ENCODE data around the gene MT1G. TPM values are rescaled to one million over a fixed set of nuclear protein-coding genes. Genes with fewer than 3 reads are reported as not detected.

MT1G gene
- polyA plus RNA-seq, 1 donor from 2014 or later, result not detected

- Histone ChIP-seq H3K9me2 (ENCODE audit: insufficient read depth, low read length) (no peaks in the 10 kb centered on the region), H2AFZ (ENCODE audit: low read depth, low read length) (no peak within 1 kb of the TSS), H4K20me1 (ENCODE audit: insufficient read depth) (no peaks in the 10 kb centered on the region), H3K9ac (ENCODE audit: low read length) (no peak within 1 kb of the TSS), H3K27me3 (ENCODE audit: insufficient read depth, low read depth, low read length) (peaks cover 100% of the 10 kb centered on the region), H3K9me3 (ENCODE audit: low read length) (no peaks in the 10 kb centered on the region), H3K4me3 (ENCODE audit: low read length) (peak within 1 kb of the TSS; percentile 58), H3K36me3 (ENCODE audit: insufficient read depth, low read length) (no peaks in the 10 kb centered on the region), H3K79me2 (replicated peaks; ENCODE audit: insufficient read depth, low read length) (no peaks in the 10 kb centered on the region), H3K4me2 (ENCODE audit: low read length) (no peak within 1 kb of the TSS), H3K27ac (ENCODE audit: low read length) (no peak within 1 kb of the TSS), H3F3A (ENCODE audit: insufficient read depth, low read length, poor library complexity, severe bottlenecking) (no peaks in the 10 kb centered on the region)
- TF ChIP-seq CTCF (IDR thresholded peaks at IDR 0.05; ENCODE audit: poor library complexity, severe bottlenecking) (no peak), EP300 (conservative IDR thresholded peaks at IDR 0.05; ENCODE audit: poor library complexity, severe bottlenecking) (no peak), REST (IDR thresholded peaks at IDR 0.05; ENCODE audit: borderline replicate concordance) (no peak), TAF1 (IDR thresholded peaks at IDR 0.05; ENCODE audit: low read depth) (no peak), POLR2AphosphoS5 (IDR thresholded peaks at IDR 0.05) (no peak), RAD21 (conservative IDR thresholded peaks at IDR 0.05) (no peak), SMC3 (conservative IDR thresholded peaks at IDR 0.05; ENCODE audit: poor library complexity) (no peak), MXI1 (conservative IDR thresholded peaks at IDR 0.05; ENCODE audit: poor library complexity, severe bottlenecking) (no peak), EZH2 (IDR thresholded peaks at IDR 0.05; ENCODE audit: borderline replicate concordance, insufficient read depth, low read length, poor library complexity, severe bottlenecking) (peak; percentile 37)
Observed at GRCh38 chr16:56637814-56638750, 29.8 kb downstream of the MT1G start, which contains the start of gene MT1A. TSS of gene MT1A (plus strand) at chr16:56638666. CDS start at chr16:56638739, 73 bp downstream.

- Histone ChIP-seq H3K9ac (ENCODE audit: low read length) (no peak overlapping the region), H3K4me3 (ENCODE audit: low read length) (no peak overlapping the region), H3K27me3 (ENCODE audit: insufficient read depth, low read depth, low read length) (peaks cover 100% of the 10 kb centered on the region), H3F3A (ENCODE audit: insufficient read depth, low read length, poor library complexity, severe bottlenecking) (no peaks in the 10 kb centered on the region), H2AFZ (ENCODE audit: low read depth, low read length) (no peak overlapping the region), H3K9me3 (ENCODE audit: low read length) (no peaks in the 10 kb centered on the region), H3K36me3 (ENCODE audit: insufficient read depth, low read length) (no peaks in the 10 kb centered on the region), H3K4me2 (ENCODE audit: low read length) (no peak overlapping the region), H3K9me2 (ENCODE audit: insufficient read depth, low read length) (no peaks in the 10 kb centered on the region), H3K27ac (ENCODE audit: low read length) (no peak overlapping the region), H3K79me2 (replicated peaks; ENCODE audit: insufficient read depth, low read length) (no peaks in the 10 kb centered on the region), H4K20me1 (ENCODE audit: insufficient read depth) (no peaks in the 10 kb centered on the region)
- TF ChIP-seq TAF1 (IDR thresholded peaks at IDR 0.05; ENCODE audit: low read depth) (no peak), EP300 (conservative IDR thresholded peaks at IDR 0.05; ENCODE audit: poor library complexity, severe bottlenecking) (no peak), RAD21 (conservative IDR thresholded peaks at IDR 0.05) (no peak), MXI1 (conservative IDR thresholded peaks at IDR 0.05; ENCODE audit: poor library complexity, severe bottlenecking) (no peak), EZH2 (IDR thresholded peaks at IDR 0.05; ENCODE audit: borderline replicate concordance, insufficient read depth, low read length, poor library complexity, severe bottlenecking) (no peak), CTCF (IDR thresholded peaks at IDR 0.05; ENCODE audit: poor library complexity, severe bottlenecking) (no peak), POLR2AphosphoS5 (IDR thresholded peaks at IDR 0.05) (no peak), SMC3 (conservative IDR thresholded peaks at IDR 0.05; ENCODE audit: poor library complexity) (no peak), REST (IDR thresholded peaks at IDR 0.05; ENCODE audit: borderline replicate concordance) (no peak)
Observed at GRCh38 chr16:56636616-56637413, 31.1 kb downstream of the MT1G start.
